H9 (cell line): ENCODE data around the gene RAI2. TPM values are rescaled to one million over a fixed set of nuclear protein-coding genes. Genes with fewer than 3 reads are reported as not detected.

Experiments
- DNase-seq: peaks from one replicate; pipeline ENCODE4 v3.0.0-alpha.2; 2017
- H2AFZ ChIP-seq: one replicate; pipeline ENCODE4 v1.6.1; 2013; ENCODE audit warnings: mild to moderate bottlenecking, low read length, control low read depth, moderate library complexity
- H2AK5ac ChIP-seq: 2 replicates; pipeline ENCODE4 v1.6.1; 2013; ENCODE audit warnings: low read length, control low read depth, mixed read lengths; ENCODE audit not compliant: insufficient read length
- H2BK120ac ChIP-seq: one replicate; pipeline ENCODE4 v1.6.1; 2013; ENCODE audit warnings: low read depth, mild to moderate bottlenecking, low read length, control low read depth, inconsistent platforms; ENCODE audit not compliant: poor library complexity, severe bottlenecking
- H2BK12ac ChIP-seq: 2 replicates; pipeline ENCODE4 v1.6.1; 2013; ENCODE audit warnings: low read length, control low read depth, mixed read lengths, low read depth; ENCODE audit not compliant: insufficient read length
- H2BK15ac ChIP-seq: 2 replicates; pipeline ENCODE4 v1.6.1; 2013; ENCODE audit warnings: low read depth, low read length, control low read depth
- H2BK20ac ChIP-seq: one replicate; pipeline ENCODE4 v1.6.1; 2013; ENCODE audit warnings: low read depth, mild to moderate bottlenecking, low read length, control low read depth, inconsistent platforms; ENCODE audit not compliant: poor library complexity, severe bottlenecking
- H2BK5ac ChIP-seq: 2 replicates; pipeline ENCODE4 v1.6.1; 2013; ENCODE audit warnings: low read length, control low read depth, mixed read lengths; ENCODE audit not compliant: insufficient read length
- H3K14ac ChIP-seq: 2 replicates; pipeline ENCODE4 v1.6.1; 2013; ENCODE audit warnings: low read length, control low read depth; ENCODE audit not compliant: insufficient read depth
- H3K18ac ChIP-seq: 2 replicates; pipeline ENCODE4 v1.6.1; 2013; ENCODE audit warnings: low read depth, mild to moderate bottlenecking, mixed read lengths, low read length, control low read depth; ENCODE audit not compliant: insufficient read length
- H3K23ac ChIP-seq: 2 replicates; pipeline ENCODE4 v1.6.1; 2013; ENCODE audit warnings: low read length, control low read depth, mixed read lengths, low read depth; ENCODE audit not compliant: insufficient read length
- H3K23me2 ChIP-seq: 2 replicates; pipeline ENCODE4 v1.6.1; 2013; ENCODE audit warnings: low read depth, mild to moderate bottlenecking, mixed read lengths, low read length, control low read depth; ENCODE audit not compliant: insufficient read length, poor library complexity, severe bottlenecking
- H3K27ac ChIP-seq: 2 replicates; pipeline ENCODE4 v1.5.1; 2013; ENCODE audit warnings: low read length, control low read depth, mixed read lengths, low read depth; ENCODE audit not compliant: insufficient read length
- H3K27me3 ChIP-seq: 2 replicates; pipeline ENCODE4 v1.6.1; 2013; ENCODE audit warnings: low read length, control low read depth, inconsistent platforms; ENCODE audit not compliant: insufficient read depth
- H3K4ac ChIP-seq: 2 replicates; pipeline ENCODE4 v1.6.1; 2013; ENCODE audit warnings: low read depth, mild to moderate bottlenecking, control low read depth, inconsistent platforms, low read length, moderate library complexity
- H3K4me1 ChIP-seq: 2 replicates; pipeline ENCODE4 v1.6.1; 2013; ENCODE audit warnings: low read length, control low read depth, inconsistent platforms; ENCODE audit not compliant: insufficient read depth
- H3K4me2 ChIP-seq: 2 replicates; pipeline ENCODE4 v1.6.1; 2013; ENCODE audit warnings: low read length, control low read depth, mixed read lengths; ENCODE audit not compliant: insufficient read length, insufficient read depth
- H3K56ac ChIP-seq: 2 replicates; pipeline ENCODE4 v1.6.1; 2013; ENCODE audit warnings: low read depth, mild to moderate bottlenecking, mixed read lengths, low read length, control low read depth; ENCODE audit not compliant: insufficient read length
- H3K79me1 ChIP-seq: 2 replicates; pipeline ENCODE4 v1.6.1; 2013; ENCODE audit warnings: low read depth, mild to moderate bottlenecking, moderate library complexity, low read length, control low read depth, inconsistent platforms; ENCODE audit not compliant: insufficient read depth, poor library complexity, severe bottlenecking
- H3K79me2 ChIP-seq: 2 replicates; pipeline ENCODE4 v1.6.1; 2013; ENCODE audit warnings: low read length, control low read depth, inconsistent platforms; ENCODE audit not compliant: insufficient read depth
- H3K9ac ChIP-seq: 2 replicates; pipeline ENCODE4 v1.6.1; 2013; ENCODE audit warnings: low read length, control low read depth, mixed read lengths; ENCODE audit not compliant: insufficient read length; ENCODE audit errors: extremely low read depth
- H3K9me3 ChIP-seq: one replicate; pipeline ENCODE4 v1.6.1; 2013; ENCODE audit warnings: low read depth, low read length, inconsistent platforms; ENCODE audit not compliant: control insufficient read depth
- H3T11ph ChIP-seq: one replicate; pipeline ENCODE4 v1.6.1; 2013; ENCODE audit warnings: mild to moderate bottlenecking, low read length, control low read depth, inconsistent platforms
- H4K20me1 ChIP-seq: one replicate; pipeline ENCODE4 v1.6.1; 2013; ENCODE audit not compliant: control insufficient read depth, insufficient read length, insufficient read depth
- H4K5ac ChIP-seq: 2 replicates; pipeline ENCODE4 v1.6.1; 2013; ENCODE audit warnings: low read depth, mild to moderate bottlenecking, mixed read lengths, low read length, control low read depth; ENCODE audit not compliant: insufficient read length
- H4K8ac ChIP-seq: replicated peaks from 2 replicates; pipeline ENCODE4 v1.6.1; 2013; ENCODE audit warnings: low read length, control low read depth, mixed read lengths, low read depth; ENCODE audit not compliant: insufficient read length
- H4K91ac ChIP-seq: 2 replicates; pipeline ENCODE4 v1.6.1; 2013; ENCODE audit warnings: low read depth, mild to moderate bottlenecking, moderate library complexity, mixed read lengths, low read length, control low read depth; ENCODE audit not compliant: insufficient read length
- H3K27ac Mint-ChIP-seq, 3 experiments: 2 replicates in 2 of 3; 3 replicates in 1 of 3; pipeline ENCODE4 v1.8.0; 2020 to 2021; ENCODE audit warnings: mixed read lengths in 3 of 3, mild to moderate bottlenecking in 1 of 3, moderate library complexity in 1 of 3
- H3K27me3 Mint-ChIP-seq: 2 replicates; pipeline ENCODE4 v1.8.0; 2021; ENCODE audit warnings: low read depth, mild to moderate bottlenecking, moderate library complexity, mixed read lengths
- H3K36me3 Mint-ChIP-seq, 3 experiments: 2 replicates in 2 of 3; 3 replicates in 1 of 3; pipeline ENCODE4 v1.8.0; 2020 to 2021; ENCODE audit warnings: low read depth in 3 of 3, mixed read lengths in 3 of 3; ENCODE audit not compliant: insufficient read depth in 1 of 3
- H3K4me1 Mint-ChIP-seq, 2 experiments: 2 replicates each; pipeline ENCODE4 v1.8.0; 2020; ENCODE audit warnings: mixed read lengths in 2 of 2
- H3K4me3 Mint-ChIP-seq, 2 experiments: 2 replicates in 1 of 2; 3 replicates in 1 of 2; pipeline ENCODE4 v1.8.0; 2020 to 2021; ENCODE audit warnings: mild to moderate bottlenecking in 2 of 2, mixed read lengths in 2 of 2, moderate library complexity in 1 of 2
- H3K9me3 Mint-ChIP-seq, 2 experiments: 2 replicates in 1 of 2; 3 replicates in 1 of 2; pipeline ENCODE4 v1.8.0; 2020; ENCODE audit warnings: mild to moderate bottlenecking in 2 of 2, mixed read lengths in 2 of 2, moderate library complexity in 1 of 2
- WGBS: extraction: QIAGEN DNeasy Blood & Tissue Kit; methylation state at CpG from one replicate; pipeline ENCODE4 v1.1.7; 2013; ENCODE audit warnings: missing lambda C conversion rate, low lambda C conversion rate, mixed read lengths; ENCODE audit not compliant: insufficient read length; ENCODE audit errors: extremely low coverage; 5-methylcytosine and 5-hydroxymethylcytosine counted together
- total RNA-seq: library from RNA; stranded (reverse); gene quantifications from 2 replicates; pipeline ENCODE4 v1.2.1, GENCODE V29; 2021
- TF ChIP-seq, protein P1 (sequence below): fragments of 200-600 bp; sonication (generic); conservative IDR thresholded peaks from 3 replicates; pipeline ENCODE4 v1.8.0; 2021; ENCODE audit warnings: antibody characterized with exemption, mild to moderate bottlenecking

Gene RAI2
- total RNA-seq, 1 experiment from 2014 or later = 0.72 TPM

DNA sequence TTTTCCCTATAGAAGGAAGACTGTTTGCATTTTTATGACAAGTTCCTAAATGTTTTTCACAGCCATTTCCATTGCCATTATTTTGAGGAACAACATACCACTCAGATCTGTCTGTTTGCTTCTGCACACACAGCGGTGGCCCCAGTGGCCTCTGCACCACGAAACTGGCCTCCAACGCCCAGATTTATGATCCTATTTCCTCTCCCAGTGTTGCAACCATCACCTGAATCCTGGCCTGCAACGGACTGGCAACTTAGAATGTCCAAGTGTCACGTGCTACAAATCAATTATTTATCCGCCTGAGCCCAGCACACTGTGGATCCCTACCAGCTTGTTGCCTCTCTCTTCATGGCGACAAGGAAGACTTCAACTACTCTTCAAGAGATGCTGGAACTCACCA lies 9.2 kb downstream of the RAI2 start:
- H3K27me3 Mint-ChIP-seq = peaks cover 28% of the 10 kb centered on the region
- H3K36me3 Mint-ChIP-seq = peaks cover 0 to 2% (median 0%) of the 10 kb centered on the region in 3 experiments; a peak in 2 of 7 replicates
- H3K14ac ChIP-seq = no peak overlapping the region

More for the DNA sequence above, 9.2 kb downstream of the RAI2 start:
- Histone ChIP-seq H3K4me2 (no peak overlapping the region), H3K9ac (no peak overlapping the region), H2AK5ac (no peak overlapping the region), H3K27me3 (no peaks in the 10 kb centered on the region), H2BK120ac (no peak overlapping the region), H3K18ac (no peak overlapping the region), H3K79me1 (no peaks in the 10 kb centered on the region), H2BK5ac (no peak overlapping the region), H3K27ac (no peak overlapping the region), H4K5ac (no peak overlapping the region), H3K9me3 (peaks cover 4% of the 10 kb centered on the region), H4K8ac (no peak overlapping the region), H4K20me1 (no peaks in the 10 kb centered on the region), H3K56ac (no peak overlapping the region), H3K4ac (no peak overlapping the region), H3K23me2 (no peaks in the 10 kb centered on the region), H3T11ph (no peak overlapping the region), H4K91ac (no peak overlapping the region), H2AFZ (no peak overlapping the region), H2BK20ac (no peak overlapping the region), H2BK12ac (no peak overlapping the region), H3K4me1 (no peaks in the 10 kb centered on the region), H2BK15ac (no peak overlapping the region), H3K79me2 (no peaks in the 10 kb centered on the region), H3K23ac (no peak overlapping the region)
- no peak for DNase-seq
- no CpG with 5 or more reads among the region's 7 CpGs for WGBS
- H3K27ac Mint-ChIP-seq = no peak overlapping the region
- H3K4me1 Mint-ChIP-seq = peaks cover 7 to 15% of the 10 kb centered on the region in 2 experiments
- no peak overlapping the region for H3K4me3 Mint-ChIP-seq
- TF ChIP-seq, protein P1, sequence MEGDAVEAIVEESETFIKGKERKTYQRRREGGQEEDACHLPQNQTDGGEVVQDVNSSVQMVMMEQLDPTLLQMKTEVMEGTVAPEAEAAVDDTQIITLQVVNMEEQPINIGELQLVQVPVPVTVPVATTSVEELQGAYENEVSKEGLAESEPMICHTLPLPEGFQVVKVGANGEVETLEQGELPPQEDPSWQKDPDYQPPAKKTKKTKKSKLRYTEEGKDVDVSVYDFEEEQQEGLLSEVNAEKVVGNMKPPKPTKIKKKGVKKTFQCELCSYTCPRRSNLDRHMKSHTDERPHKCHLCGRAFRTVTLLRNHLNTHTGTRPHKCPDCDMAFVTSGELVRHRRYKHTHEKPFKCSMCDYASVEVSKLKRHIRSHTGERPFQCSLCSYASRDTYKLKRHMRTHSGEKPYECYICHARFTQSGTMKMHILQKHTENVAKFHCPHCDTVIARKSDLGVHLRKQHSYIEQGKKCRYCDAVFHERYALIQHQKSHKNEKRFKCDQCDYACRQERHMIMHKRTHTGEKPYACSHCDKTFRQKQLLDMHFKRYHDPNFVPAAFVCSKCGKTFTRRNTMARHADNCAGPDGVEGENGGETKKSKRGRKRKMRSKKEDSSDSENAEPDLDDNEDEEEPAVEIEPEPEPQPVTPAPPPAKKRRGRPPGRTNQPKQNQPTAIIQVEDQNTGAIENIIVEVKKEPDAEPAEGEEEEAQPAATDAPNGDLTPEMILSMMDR = no peak
- H3K9me3 Mint-ChIP-seq = peaks cover 59 to 71% of the 10 kb centered on the region in 2 experiments
